GM10847 (cell line): ENCODE measurements around the gene SCP2.

Source experiments
- POLR2A ChIP-seq: IDR thresholded peaks from 2 replicates; pipeline ENCODE4 v1.6.1; 2011; ENCODE audit not compliant: insufficient read length; ENCODE audit errors: extremely low read depth

Gene SCP2

GRCh38 chr1:53088616-53089300 lies 161.7 kb downstream of the SCP2 start:
- TF ChIP-seq POLR2A = no peak

GRCh38 chr1:53089478-53090226 lies 162.6 kb downstream of the SCP2 start:
- TF ChIP-seq POLR2A = no peak

GRCh38 chr1:53090227-53091147 lies 163.4 kb downstream of the SCP2 start:
- TF ChIP-seq POLR2A = no peak

- TF ChIP-seq POLR2A = no peak
These were observed 165.0 kb downstream of the SCP2 start for GRCh38 chr1:53091841-53092645.

- TF ChIP-seq POLR2A = no peak
These were observed 165.8 kb downstream of the SCP2 start for GRCh38 chr1:53092659-53093450.

- no peak for TF ChIP-seq POLR2A
These were observed 166.3 kb downstream of the SCP2 start for GRCh38 chr1:53093451-53093754.

- no peak for TF ChIP-seq POLR2A
These were observed 166.9 kb downstream of the SCP2 start for GRCh38 chr1:53093778-53094532.

- no peak for TF ChIP-seq POLR2A
These were observed 167.4 kb downstream of the SCP2 start for GRCh38 chr1:53094533-53094919.
